Limb (tissue), 2 donors: ENCODE data around the gene SBNO1.
A peak's percentile ranks its signal among the peaks of the same experiment; 100 is the strongest.
"Not testable (repeated sequence)": the region's sequence is repeated elsewhere in the genome, so short reads cannot be mapped to it uniquely, and the experiment has no call there.

Experiments used
- DNase-seq, 2 donors: peaks; one replicate each; pipeline ENCODE4 v3.0.0-alpha.2; 2016; ENCODE audit errors: extremely low spot score in 2 of 2

SBNO1 gene

GRCh38 chr12:123364532-123365024, at the start of gene SBNO1:
SBNO1 (minus strand) TSS chr12:123364847; CDS start chr12:123350441, 14,406 bp downstream.
- DNase-seq, result peak; percentile 91 to 96

- DNase-seq, result no peak
Observed at GRCh38 chr12:123410041-123410412, 45.4 kb upstream of the SBNO1 start.

- DNase-seq, result not testable (repeated sequence)
Observed at GRCh38 chr12:123409284-123410040, 44.8 kb upstream of the SBNO1 start.

- not testable (repeated sequence) for DNase-seq
Observed at GRCh38 chr12:123408619-123409018, 44.0 kb upstream of the SBNO1 start.

- not testable (repeated sequence) for DNase-seq
Observed at GRCh38 chr12:123407934-123408333, 43.3 kb upstream of the SBNO1 start.

GRCh38 chr12:123407269-123407668, 42.6 kb upstream of the SBNO1 start:
- DNase-seq, result not testable (repeated sequence)

- DNase-seq, result no peak
Observed at GRCh38 chr12:123404581-123404980, 39.9 kb upstream of the SBNO1 start.

GRCh38 chr12:123401753-123402683, 37.4 kb upstream of the SBNO1 start:
- no peak for DNase-seq

GRCh38 chr12:123399255-123399617, 34.6 kb upstream of the SBNO1 start:
- no peak for DNase-seq

- no peak for DNase-seq
Observed at GRCh38 chr12:123398550-123399254, 34.1 kb upstream of the SBNO1 start.

- DNase-seq, result no peak
Observed at GRCh38 chr12:123398177-123398549, 33.5 kb upstream of the SBNO1 start.

- no peak for DNase-seq
Observed at GRCh38 chr12:123397400-123397799, 32.8 kb upstream of the SBNO1 start.

- no peak for DNase-seq
Observed at GRCh38 chr12:123396954-123397353, 32.3 kb upstream of the SBNO1 start.

- DNase-seq, result no peak
Observed at GRCh38 chr12:123396543-123396942, 31.9 kb upstream of the SBNO1 start.

GRCh38 chr12:123395236-123395635, 30.6 kb upstream of the SBNO1 start:
- DNase-seq, result no peak

GRCh38 chr12:123393747-123394146, 29.1 kb upstream of the SBNO1 start:
- no peak for DNase-seq

GRCh38 chr12:123391546-123392343, 27.1 kb upstream of the SBNO1 start:
- no peak for DNase-seq

- no peak for DNase-seq
Observed at GRCh38 chr12:123390498-123391426, 26.1 kb upstream of the SBNO1 start.

- peak in 1 of 2 donors; percentile 55 for DNase-seq
Observed at GRCh38 chr12:123389560-123390351, 25.1 kb upstream of the SBNO1 start.
